ENCODE results near the gene KRTAP10-3. TPM values are rescaled to one million over a fixed set of nuclear protein-coding genes. Genes with fewer than 3 reads are reported as not detected.

KRTAP10-3 gene
- total RNA-seq, 1 experiment from 2014 or later = not detected

DNA sequence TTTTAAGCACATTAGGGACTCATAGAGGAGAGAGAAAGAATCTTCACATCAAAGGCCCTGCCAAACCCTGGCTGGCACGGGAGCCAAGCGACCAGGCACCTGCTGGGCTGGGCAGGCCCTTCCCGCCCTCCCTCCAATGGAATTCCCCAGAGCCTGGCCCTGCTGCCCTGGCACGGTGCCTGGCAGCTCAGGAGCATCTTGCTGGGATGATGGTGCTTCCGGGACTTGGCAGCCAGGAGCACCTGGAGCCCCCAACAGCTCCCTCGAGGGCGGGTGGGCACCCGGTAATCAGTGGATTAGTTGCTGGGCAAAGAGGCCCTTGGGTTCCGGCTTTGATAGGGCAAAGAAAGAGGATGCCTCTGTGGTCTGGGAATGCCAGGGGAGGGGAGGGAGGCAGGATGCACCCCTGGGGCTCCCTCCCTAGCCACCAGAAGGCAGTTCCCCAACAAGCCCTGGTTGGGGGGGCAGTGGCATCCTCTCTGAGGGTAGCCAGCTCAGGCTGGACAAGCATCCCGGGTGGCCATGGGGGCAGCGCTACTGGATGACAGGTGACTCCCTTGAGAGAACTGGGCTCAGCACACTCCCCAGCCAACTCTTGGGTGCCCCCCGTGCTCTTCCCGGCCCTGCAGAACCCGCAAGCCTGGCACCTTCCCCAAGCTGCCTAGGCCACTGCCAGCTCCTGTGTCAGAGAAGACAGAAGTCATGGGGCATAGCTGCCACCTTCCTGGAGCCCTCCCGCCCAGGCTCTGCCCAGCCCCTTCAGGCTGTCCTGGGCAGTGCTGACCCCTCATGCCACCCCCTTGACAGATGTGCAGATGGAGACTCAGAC lies 45.0 kb downstream of the KRTAP10-3 start:
- no peak overlapping the region for H3K4me2 ChIP-seq (ENCODE audit: low read length)
- no TSS peak for BruUV-seq (replicated peaks)
- CTCF ChIA-PET = no interaction called here
- H3K9me2 ChIP-seq (replicated peaks; ENCODE audit: low read length) = no peaks in the 10 kb centered on the region
- H3K27me3 ChIP-seq (ENCODE audit: low read length) = no peaks in the 10 kb centered on the region
- no peak overlapping the region for H3K4me3 ChIP-seq (ENCODE audit: low read length)
- H3F3A ChIP-seq (ENCODE audit: low read length, unreplicated experiment) = no peaks in the 10 kb centered on the region
- no peaks in the 10 kb centered on the region for H3K79me2 ChIP-seq (ENCODE audit: low read length)
- H2AFZ ChIP-seq (ENCODE audit: low read length) = no peak overlapping the region
- no peaks in the 10 kb centered on the region for H3K36me3 ChIP-seq (ENCODE audit: low read depth, low read length)
- peaks cover 11% of the 10 kb centered on the region; the same call in 1 of the 2 replicates for H3K4me1 ChIP-seq (ENCODE audit: insufficient read depth, low read length)
- peak; percentile 24 for DNase-seq
- H4K20me1 ChIP-seq (ENCODE audit: low read length) = no peaks in the 10 kb centered on the region
- no peak overlapping the region for H3K27ac ChIP-seq (ENCODE audit: low read length)
- intact Hi-C loops (cut with micrococcal nuclease) = no loop called here
- POLR2A ChIA-PET (ENCODE audit: unreplicated experiment) = no interaction called here
- TF ChIP-seq, protein P1, sequence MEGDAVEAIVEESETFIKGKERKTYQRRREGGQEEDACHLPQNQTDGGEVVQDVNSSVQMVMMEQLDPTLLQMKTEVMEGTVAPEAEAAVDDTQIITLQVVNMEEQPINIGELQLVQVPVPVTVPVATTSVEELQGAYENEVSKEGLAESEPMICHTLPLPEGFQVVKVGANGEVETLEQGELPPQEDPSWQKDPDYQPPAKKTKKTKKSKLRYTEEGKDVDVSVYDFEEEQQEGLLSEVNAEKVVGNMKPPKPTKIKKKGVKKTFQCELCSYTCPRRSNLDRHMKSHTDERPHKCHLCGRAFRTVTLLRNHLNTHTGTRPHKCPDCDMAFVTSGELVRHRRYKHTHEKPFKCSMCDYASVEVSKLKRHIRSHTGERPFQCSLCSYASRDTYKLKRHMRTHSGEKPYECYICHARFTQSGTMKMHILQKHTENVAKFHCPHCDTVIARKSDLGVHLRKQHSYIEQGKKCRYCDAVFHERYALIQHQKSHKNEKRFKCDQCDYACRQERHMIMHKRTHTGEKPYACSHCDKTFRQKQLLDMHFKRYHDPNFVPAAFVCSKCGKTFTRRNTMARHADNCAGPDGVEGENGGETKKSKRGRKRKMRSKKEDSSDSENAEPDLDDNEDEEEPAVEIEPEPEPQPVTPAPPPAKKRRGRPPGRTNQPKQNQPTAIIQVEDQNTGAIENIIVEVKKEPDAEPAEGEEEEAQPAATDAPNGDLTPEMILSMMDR (conservative IDR thresholded peaks at IDR 0.05; ENCODE audit: low read depth, low read length) = no peak
- TF ChIP-seq EZH2phosphoT487 (IDR thresholded peaks at IDR 0.05; ENCODE audit: borderline replicate concordance, low read length) = no peak
- TF ChIP-seq EZH2 (IDR thresholded peaks at IDR 0.05; ENCODE audit: low read length, unreplicated experiment) = no peak
- no peak overlapping the region for H3K9ac ChIP-seq (ENCODE audit: low read length)
- no peak for ATAC-seq
- no peaks in the 10 kb centered on the region for H3K9me3 ChIP-seq (ENCODE audit: low read length)

DNA sequence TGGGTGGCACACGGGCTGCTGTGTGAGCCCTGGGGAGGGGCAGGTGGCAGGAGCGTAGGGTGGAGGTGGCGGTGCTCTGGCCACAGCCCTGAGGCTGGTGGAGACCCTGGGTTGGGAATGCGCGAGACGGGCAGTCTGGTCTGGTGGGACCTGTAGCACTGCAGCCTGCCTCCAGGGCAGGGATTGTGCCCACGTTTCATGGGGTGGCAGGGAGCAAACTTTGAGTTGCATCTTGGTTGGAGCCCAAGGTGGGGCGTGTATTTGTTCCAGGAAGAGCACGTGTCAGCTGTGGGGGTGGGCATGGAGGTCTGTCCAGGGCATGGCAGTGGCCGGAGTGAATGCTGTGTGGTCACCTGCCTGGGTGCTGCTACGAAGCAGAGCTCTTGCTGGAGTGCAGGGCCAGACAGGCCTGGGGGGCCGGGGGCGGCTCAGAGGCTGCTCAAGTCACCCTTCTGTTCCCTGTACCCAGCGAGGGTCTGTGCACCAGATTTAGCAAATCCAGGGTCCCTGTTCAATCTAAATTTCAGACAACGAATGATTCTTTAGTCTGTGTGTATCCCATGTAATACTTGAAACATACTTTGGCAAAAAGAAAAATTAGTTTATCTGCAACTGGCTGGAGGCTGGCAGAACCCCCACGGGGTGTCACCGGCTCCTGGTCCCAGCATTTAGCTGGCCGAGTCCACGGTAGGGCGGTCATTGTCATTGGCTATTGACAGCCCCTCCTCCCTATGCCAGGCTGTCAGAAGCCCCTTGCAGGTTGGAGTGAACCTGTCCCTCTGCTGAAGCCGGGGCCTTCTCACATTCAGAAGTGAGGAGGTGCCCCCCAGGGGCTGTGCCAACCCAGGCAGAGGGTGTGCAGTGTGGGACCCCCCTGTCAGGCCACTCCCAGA lies 45.9 kb downstream of the KRTAP10-3 start:
- no peaks in the 10 kb centered on the region for H3K36me3 ChIP-seq (ENCODE audit: low read depth, low read length)
- no peak overlapping the region for H3K4me3 ChIP-seq (ENCODE audit: low read length)
- H2AFZ ChIP-seq (ENCODE audit: low read length) = no peak overlapping the region
- no peak overlapping the region for H3K9ac ChIP-seq (ENCODE audit: low read length)
- peaks cover 11% of the 10 kb centered on the region; the same call in 1 of the 2 replicates for H3K4me1 ChIP-seq (ENCODE audit: insufficient read depth, low read length)
- no peaks in the 10 kb centered on the region for H4K20me1 ChIP-seq (ENCODE audit: low read length)
- POLR2A ChIA-PET (ENCODE audit: unreplicated experiment) = no interaction called here
- H3K79me2 ChIP-seq (ENCODE audit: low read length) = no peaks in the 10 kb centered on the region
- CTCF ChIA-PET = no interaction called here
- intact Hi-C loops (cut with micrococcal nuclease) = no loop called here
- BruUV-seq (replicated peaks) = no TSS peak
- no peaks in the 10 kb centered on the region for H3K9me2 ChIP-seq (replicated peaks; ENCODE audit: low read length)
- H3F3A ChIP-seq (ENCODE audit: low read length, unreplicated experiment) = no peaks in the 10 kb centered on the region
- DNase-seq = no peak
- no peak for ATAC-seq
- no peaks in the 10 kb centered on the region for H3K9me3 ChIP-seq (ENCODE audit: low read length)
- H3K27ac ChIP-seq (ENCODE audit: low read length) = no peak overlapping the region
- H3K27me3 ChIP-seq (ENCODE audit: low read length) = no peaks in the 10 kb centered on the region
- no peak overlapping the region for H3K4me2 ChIP-seq (ENCODE audit: low read length)
- TF ChIP-seq EZH2phosphoT487 (IDR thresholded peaks at IDR 0.05; ENCODE audit: borderline replicate concordance, low read length) (no peak), EZH2 (IDR thresholded peaks at IDR 0.05; ENCODE audit: low read length, unreplicated experiment) (no peak)
- TF ChIP-seq, protein P1 (conservative IDR thresholded peaks at IDR 0.05; ENCODE audit: low read depth, low read length) = no peak

Data from PC-3 (cell line).